Cerebellar cortex (tissue), 1 donor: ENCODE results near the gene PRR36.

Experiments used
- DNase-seq: peaks from one replicate; pipeline ENCODE4 v3.0.0-alpha.2; 2015; ENCODE audit warnings: low spot score

Gene PRR36

DNA sequence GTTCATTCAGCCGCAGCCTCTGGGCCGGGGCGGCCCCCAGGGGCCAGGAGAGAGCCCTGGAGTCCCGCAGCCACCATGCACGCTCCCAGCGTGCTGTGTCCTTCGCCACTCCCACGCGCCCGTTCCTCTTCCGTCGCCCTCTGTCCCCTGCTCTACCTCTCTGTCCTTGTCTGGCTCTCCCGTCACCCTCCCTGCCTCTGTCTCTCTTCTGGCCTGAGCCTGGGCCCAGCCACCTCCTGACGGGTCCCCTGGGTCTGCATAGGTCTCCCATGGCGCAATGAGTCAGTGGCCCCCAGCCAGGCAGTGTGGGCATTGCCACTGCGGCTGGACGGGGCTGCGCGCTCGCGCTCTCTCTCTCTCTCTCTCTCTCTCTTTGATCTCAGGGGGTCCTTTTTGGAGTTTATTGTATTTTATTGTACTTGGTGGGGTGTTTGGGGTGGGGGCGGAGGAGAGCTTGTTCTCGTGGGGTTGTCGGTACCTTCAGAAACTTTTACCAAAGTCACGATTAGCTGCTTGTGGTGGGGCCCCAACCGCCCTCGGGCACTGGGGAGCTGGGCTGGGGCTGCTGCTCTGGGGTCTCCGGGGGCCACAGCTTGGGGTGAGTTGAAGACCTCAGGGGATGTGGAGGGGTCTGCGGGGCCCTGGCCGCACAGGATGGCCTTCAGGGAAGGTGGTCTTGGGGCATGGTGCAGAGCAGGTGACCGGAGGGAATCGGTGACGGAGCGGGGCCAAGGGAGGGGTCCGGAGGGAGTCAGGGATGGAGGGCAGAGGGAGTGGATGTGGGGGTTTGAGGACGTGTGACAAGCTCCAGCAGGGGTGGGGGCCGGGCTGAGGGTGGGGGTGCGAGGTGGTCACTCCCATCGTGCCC lies 38.7 kb upstream of the PRR36 start:
- no peak for DNase-seq

DNA sequence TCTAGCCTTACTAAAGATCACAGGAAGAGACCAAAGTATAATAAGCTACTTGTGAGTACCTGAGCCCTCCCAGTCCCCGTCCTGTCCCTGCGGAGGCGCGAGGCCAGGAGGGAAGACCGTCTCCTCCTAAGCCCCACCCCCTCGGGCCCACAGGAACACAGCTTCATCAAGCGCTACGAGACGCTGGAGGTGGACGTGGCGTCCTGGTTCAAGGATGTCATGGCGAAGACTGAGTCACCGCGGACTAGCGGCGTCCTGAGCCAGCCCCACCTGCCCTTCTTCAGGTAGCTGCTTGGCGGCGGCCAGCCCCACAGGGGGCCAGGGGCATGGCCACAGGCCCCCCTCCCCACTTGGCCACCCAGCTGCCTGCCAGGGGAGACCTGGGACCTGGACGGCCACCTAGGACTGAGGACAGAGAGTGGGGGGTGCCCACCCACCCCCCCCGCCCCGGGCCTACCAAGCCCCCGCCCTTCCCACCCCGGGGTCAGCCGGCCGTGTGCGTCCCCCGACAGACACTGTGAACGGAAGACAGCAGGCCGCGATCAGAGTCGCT lies 38.0 kb upstream of the PRR36 start:
- no peak for DNase-seq

DNA sequence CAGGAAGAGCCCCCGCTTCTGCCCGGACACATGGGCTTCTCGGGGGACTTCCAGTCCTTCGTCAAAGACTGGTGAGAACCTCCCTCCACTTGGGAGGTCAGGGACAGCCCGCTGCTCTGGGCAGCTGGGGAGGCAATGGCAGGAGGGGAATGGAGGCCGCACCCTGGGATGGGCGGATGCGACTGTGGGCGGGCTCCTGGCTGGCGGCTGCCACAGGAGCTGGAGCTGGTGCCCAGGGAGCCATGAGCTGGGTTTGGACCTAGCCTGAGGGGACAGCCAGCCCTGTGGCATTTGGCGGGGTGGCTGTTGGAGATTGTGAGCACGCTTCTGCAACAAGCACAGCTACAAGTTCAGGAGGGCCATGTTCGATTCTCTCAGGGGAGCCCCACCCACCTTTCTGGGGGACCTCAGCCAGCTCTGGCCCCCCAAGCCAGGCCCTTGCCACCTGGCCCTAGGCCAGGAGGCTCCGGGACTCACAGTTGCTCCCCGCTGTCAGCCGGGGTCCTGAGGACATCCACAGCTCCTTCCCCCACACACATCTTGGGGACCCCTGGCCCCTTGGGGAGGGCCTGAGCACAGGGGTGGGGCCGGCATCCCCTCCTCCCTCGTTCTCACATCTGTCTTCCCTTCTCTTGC lies 37.4 kb upstream of the PRR36 start:
- no peak for DNase-seq

DNA sequence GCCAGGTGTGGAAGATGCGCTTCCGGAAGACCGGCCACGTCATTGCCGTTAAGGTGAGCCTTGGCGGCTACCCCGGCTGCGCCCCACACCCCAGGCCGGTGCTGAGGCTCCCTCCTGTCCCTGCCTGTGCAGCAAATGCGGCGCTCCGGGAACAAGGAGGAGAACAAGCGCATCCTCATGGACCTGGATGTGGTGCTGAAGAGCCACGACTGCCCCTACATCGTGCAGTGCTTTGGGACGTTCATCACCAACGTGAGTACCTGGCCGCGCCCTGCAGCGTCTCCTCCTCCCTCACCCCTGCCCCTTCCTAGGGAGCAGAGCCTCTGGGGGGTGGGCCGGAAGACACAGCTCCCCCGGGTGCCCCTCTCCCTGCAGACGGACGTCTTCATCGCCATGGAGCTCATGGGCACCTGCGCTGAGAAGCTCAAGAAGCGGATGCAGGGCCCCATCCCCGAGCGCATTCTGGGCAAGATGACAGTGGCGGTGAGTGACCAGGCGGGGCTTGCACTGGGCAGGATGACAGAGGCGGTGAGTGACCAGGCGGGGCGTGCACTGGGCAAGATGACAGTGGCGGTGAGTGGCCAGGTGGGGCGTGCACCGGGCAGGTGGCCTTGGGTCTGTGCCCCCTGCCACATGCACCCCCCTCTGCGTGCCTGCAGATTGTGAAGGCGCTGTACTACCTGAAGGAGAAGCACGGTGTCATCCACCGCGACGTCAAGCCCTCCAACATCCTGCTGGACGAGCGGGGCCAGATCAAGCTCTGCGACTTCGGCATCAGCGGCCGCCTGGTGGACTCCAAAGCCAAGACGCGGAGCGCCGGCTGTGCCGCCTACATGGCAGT lies 36.4 kb upstream of the PRR36 start:
- no peak for DNase-seq

DNA sequence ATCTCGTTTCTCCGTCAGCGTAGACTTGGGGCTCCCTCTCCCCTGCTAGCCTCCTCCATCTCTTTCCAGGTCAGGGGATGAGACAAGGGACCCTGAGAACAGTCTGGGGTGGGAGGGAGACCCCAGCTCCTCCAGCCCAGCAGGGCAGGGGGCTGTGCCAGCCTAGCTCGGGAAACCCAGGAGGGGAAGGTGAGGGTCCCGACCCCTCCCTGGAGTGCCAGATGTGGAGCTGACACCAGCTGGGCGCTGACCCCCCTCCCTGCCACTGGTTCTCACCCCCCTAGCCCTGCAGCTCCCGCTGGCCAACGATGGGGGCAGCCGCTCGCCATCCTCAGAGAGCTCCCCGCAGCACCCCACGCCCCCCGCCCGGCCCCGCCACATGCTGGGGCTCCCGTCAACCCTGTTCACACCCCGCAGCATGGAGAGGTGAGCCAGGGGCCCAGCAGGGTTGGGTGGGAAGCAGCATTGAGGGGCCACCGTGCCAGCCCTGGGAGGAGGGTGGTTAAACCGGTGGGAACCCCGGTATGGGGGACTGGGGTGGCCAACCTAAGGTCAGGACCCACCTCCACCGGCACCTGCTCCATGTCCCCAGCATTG lies 35.4 kb upstream of the PRR36 start:
- DNase-seq = no peak

DNA sequence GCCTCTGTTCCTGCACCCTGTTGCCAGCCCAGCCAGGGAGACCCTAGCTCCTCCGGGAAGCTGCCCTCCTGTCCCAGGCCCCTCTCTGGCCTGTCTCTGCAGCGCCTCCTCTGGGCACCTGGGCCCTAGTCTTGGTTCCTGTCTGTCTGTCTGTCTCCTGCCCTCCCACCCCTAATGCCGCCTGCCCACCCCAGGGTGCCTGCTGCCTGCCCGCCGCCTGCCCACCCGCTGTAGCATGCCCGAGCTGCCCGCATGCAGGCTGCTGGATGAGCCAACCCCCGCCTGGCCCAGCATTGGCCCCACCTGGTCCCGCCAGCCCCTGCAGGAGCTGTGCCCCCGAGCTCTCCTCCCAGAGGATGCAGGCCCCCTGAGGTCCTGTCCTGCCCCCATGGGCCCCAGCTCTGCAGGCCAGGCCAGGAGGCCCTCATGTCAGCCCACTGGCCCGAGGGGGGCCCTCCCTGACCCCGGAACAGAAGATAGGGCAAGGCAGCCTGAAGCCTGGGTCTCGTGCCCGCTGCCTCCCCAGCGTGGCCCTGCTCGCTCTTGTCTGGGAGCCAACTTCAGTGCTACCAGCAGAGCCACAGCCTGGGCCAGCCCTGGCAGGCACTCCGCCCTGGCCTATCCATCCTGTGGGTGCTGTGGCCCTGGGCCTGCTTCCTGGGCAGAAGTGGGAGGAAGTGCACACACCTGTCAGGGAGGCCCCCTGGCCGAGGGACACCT lies 34.7 kb upstream of the PRR36 start:
- no peak for DNase-seq

DNA sequence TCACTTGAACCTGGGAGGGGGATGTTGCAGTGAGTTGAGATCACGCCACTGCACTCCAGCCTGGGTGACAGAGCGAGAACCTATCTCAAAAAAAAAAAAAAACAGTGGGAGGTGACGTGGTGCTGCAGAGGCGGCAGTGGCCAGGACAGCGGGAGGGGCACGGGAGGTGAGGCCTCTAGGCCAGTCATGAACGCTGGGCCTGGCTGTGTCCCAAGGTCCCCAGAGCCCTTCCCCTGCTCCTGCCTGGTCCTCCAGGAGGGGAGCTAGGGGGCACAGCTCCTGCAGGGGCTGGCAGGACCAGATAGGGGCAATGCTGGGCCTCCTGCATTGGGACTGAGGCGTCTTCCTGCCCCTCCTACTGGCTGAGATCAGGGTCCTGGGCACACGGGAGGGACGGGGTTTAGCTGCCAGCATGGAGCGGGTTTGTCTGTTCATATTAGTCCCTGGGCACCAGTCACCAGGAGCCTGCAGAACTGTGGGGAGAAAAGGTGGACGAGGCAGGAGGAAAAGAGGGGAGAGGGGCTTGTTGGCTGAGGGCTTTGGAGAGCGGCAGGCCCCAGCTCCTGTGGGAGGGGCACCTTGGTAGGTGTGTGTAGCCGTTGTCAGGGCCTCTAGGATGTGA lies 34.0 kb upstream of the PRR36 start:
- no peak for DNase-seq

DNA sequence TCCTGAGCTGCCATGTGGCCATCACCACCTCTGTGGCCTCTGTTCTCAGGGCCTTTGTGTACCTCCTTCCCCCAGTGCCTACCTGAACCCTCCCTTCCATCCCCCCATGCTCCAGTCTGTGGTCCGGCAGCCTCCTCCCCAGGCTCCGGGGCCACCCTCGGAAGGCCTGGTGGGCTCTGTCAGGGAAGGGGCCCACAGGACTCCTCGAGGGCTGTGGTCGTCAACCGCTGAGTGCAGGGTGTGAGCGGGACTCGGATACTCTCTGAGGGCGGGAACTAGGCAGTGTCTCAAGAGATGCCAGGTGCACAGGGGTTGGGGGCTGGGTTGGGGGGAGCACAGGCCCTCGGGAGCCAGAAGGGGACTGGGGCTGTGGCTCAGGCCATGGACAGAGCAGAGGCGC lies 33.4 kb upstream of the PRR36 start:
- DNase-seq = no peak

DNA sequence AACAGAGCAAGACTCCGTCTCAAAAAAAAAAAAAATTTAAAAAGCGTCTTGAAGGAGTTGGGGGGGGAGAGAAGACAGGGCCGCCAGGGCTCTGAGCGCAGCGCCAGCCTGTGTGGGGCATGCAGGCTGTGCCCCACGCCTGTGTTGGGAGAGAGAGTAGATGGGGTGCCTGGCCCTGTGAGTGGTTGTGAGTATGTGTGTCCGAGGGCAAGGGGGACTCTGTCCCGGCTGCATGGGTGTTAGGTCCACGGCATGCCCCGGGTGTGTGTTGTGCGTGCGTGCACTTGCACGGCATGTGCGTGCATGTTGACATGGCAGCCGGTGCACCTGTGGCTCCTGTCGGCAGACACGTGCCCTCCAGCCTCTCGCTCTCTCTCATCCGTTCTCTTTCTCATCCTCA lies 32.9 kb upstream of the PRR36 start:
- no peak for DNase-seq

DNA sequence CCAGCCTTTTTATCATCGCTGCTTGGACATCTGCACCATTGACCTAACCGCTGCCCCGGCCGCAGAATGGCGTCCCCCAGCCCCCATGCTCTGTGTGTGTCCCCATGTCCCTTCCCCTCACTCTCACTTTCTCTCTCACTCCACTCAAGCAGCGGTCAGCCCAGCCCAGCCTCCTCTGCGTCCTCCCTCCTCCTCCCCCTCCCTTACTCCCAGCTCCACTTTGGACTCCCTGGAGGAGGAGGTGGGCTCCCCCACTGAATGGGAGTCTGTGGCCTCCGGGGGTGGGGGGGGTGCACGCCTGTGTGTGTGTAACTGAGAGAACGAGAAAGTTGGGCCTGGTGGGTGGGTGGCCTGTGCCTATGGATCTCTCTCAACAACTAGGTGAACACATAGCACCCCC lies 31.7 kb upstream of the PRR36 start:
- no peak for DNase-seq

DNA sequence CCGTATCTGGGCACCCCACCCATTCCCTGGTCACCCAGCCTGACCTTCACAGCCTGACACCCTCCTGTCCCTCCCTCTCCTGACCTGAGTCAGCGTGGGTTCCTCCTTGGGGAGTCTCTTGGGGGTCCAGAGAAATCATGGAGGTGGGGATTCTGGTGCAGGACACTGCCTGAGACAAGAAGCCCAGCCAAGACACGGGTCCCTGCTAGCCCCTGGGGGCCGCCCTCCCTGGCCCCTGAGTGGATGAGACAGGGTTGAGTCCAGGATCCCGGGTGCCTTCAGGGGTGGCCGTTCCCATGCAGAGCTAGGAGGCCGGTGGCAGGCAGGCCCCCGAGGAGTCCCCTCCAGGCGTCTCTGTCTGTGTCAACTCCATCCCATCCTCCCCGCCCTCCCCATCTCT lies 31.1 kb upstream of the PRR36 start:
- no peak for DNase-seq

DNA sequence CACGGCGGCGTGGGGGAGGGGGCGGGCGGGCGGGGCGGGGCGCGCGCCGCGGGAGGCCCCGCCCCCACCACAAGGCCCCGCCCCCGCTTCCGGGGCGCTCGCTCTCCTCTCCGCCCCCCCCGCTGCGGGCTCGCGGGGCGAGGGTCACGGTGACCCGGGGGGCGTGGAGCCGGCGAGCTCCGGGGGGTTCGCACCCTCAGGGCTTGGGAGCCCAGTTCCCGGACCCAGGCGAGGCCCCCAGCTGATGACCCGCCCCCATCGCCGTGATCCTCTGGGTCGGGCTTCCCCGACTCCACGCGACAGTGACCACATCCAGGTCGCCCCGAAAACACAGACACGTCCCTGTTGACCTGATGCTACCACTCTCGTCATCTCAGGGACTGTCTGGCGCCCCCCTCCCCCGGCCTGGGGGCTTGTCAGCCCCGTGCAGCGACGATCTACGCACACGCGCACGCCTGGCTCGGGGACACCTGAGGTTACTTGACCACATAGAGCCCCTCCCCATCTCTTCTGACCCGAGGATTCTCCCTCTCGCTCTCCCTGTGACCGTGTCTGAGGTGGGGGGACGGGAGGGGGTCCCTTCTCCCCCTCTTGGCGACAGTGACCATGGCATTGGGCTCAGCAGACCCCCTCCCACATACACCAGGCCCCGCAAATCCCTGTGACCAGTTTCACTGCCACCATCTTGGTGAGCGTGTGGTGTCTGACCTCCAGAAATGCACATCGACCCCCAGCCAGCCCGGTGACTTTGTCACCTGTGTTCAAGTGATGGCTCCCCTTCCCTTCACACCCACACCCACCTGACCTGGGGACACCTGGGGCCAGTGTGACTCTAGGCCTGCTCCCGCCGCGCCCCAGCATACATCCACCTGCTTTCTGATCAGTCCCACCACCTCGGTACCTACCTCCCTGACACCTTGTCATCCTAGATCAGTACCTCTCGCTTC lies 30.2 kb upstream of the PRR36 start:
- DNase-seq = no peak

DNA sequence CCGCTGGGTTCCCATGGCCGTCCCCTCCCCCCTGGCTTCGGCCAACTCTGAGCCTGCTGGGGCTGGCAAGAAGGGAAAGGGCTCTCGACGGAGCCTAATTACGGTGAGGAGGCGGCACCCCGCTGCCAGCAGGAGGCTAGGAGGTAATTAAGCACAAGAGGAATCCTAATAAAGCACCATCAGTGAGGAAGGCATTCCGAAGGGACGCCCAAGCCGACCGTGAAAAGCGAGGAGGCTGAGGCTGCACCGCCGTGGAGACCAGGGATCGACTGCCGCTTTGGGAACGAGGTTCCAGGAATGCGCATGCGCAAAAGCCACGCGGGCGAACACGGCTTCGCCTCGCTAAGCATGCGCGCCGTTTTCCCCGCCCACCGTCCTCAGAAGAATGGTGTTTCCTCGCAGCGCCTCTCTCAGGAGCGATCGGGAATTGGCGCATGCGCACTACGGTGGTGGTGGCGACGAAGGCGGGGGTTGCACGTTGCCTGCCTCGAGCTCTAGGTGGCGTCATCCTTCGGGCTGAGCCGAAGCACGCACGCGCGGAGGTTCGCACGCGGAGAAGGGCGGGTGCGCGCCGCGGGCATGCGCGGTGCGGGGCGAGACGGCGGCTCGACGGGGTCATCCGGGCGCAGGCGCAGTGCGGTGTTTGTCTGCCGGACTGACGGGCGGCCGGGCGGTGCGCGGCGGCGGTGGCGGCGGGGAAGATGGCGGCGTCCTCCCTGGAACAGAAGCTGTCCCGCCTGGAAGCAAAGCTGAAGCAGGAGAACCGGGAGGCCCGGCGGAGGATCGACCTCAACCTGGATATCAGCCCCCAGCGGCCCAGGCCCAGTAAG lies 29.3 kb upstream of the PRR36 start, which contains the start of gene MAP2K7:
Gene MAP2K7 (plus strand): TSS at position 634 of the 830 bp plus-strand sequence. CDS start 68 bp downstream, at position 702.
- DNase-seq = peak; percentile 99

DNA sequence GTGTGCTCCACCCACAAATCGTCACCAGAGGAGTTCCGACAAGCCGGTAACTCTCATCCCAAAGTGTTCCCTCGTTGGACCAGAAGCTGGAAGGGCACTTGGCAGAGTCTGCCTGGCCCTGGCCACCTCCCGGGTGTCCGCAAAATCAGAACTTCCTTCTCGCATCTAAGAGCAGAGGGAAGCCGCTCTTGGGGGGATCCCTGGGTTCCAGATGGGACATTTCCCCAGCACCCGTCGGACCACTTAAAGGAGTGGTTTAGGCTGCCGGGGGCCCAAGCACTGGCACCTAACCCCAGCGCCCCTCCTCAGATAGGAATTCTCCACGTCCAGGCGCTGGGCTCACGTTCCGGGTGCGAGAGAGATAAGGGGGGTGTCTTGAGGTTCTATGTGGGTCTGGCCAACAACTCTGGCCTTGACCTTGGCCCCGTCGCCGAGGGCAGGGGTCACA lies 28.6 kb upstream of the PRR36 start:
- DNase-seq = no peak

DNA sequence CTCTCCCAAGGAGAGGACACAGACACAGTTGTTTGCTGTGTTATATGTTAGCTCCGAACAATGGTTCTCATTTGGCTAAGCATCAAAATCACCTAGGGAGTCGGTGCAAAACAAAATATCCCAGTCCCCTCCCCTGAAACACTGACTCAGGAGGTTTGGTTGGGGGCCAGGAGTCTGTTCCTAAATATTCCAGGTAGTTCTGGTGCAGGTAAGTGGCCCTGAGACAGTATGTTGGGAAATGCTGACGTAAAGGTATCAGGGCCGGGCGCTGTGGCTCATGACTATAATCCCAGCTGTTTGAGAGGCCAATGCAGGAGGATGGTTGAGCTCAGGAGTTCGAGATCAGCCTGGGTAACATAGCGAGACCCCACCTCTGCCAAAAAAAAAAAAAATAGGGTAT lies 27.1 kb upstream of the PRR36 start:
- no peak for DNase-seq

DNA sequence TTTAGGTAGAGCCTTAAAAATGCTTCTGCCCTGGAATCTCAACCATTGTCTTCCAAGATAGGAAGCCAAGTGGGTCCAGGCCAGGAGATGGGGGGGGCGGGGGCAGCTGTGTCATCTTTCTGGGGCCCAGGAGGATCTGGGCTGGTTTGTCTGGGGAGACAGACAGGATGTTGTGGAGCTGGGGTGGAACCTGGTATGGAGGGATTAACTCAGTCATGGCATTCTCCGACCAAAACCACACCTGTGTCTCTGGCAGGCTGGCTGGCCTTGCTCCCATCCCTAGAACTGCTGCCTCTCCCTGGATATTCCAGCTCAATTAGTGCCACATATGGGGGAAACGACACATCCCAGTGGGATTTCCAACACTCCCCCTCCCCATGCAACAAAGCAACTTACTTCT lies 26.7 kb upstream of the PRR36 start:
- no peak for DNase-seq

DNA sequence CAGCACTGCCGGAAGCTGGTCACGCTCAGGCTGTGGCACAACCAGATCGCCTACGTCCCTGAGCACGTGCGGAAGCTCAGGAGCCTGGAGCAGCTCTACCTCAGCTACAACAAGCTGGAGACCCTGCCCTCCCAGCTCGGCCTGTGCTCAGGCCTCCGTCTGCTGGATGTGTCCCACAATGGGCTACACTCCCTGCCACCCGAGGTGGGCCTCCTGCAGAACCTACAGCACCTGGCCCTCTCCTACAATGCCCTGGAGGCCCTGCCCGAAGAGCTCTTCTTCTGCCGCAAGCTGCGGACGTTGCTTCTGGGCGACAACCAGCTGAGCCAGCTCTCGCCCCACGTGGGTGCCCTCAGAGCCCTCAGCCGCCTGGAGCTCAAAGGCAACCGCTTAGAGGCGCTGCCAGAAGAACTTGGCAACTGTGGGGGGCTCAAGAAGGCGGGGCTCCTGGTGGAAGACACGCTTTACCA lies 26.2 kb upstream of the PRR36 start:
- DNase-seq = no peak

DNA sequence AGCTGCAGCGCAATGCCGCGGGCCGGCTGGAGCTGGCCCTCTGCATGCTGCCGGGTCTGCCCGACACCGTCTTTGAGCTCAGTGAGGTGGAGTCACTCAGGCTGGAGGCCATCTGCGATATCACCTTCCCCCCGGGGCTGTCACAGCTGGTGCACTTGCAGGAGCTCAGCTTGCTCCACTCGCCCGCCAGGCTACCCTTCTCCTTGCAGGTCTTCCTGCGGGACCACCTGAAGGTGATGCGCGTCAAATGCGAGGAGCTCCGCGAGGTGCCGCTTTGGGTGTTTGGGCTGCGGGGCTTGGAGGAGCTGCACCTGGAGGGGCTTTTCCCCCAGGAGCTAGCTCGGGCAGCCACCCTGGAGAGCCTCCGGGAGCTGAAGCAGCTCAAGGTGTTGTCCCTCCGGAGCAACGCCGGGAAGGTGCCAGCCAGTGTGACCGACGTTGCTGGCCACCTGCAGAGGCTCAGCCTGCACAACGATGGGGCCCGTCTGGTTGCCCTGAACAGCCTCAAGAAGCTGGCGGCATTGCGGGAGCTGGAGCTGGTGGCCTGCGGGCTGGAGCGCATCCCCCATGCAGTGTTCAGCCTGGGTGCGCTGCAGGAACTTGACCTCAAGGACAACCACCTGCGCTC lies 25.7 kb upstream of the PRR36 start:
- DNase-seq = no peak
